HG02870 (cell line): Measurements from ENCODE around the gene NMRAL1.

Experiments used
- ATAC-seq: cut with Tn5 transposase; IDR thresholded peaks from one replicate; pipeline ENCODE4 v1.9.1; 2021; ENCODE audit warnings: mild to moderate bottlenecking, moderate library complexity; ENCODE audit not compliant: unreplicated experiment

NMRAL1 gene

GRCh38 chr16:4505356-4506147, 31.1 kb upstream of the NMRAL1 start:
- ATAC-seq = peak; percentile 73

GRCh38 chr16:4501071-4501478, 26.6 kb upstream of the NMRAL1 start:
- no peak for ATAC-seq

- no peak for ATAC-seq
Measured at GRCh38 chr16:4500272-4500671, 25.8 kb upstream of the NMRAL1 start.

- no peak for ATAC-seq
Measured at GRCh38 chr16:4499196-4499555, 24.8 kb upstream of the NMRAL1 start.

- no peak for ATAC-seq
Measured at GRCh38 chr16:4498546-4499195, 24.2 kb upstream of the NMRAL1 start.

- ATAC-seq = no peak
Measured at GRCh38 chr16:4496305-4496704, 21.9 kb upstream of the NMRAL1 start.

GRCh38 chr16:4495766-4496165, 21.3 kb upstream of the NMRAL1 start:
- no peak for ATAC-seq

- no peak for ATAC-seq
Measured at GRCh38 chr16:4494746-4495490, 20.5 kb upstream of the NMRAL1 start.

- ATAC-seq = no peak
Measured at GRCh38 chr16:4491898-4492297, 17.5 kb upstream of the NMRAL1 start.

GRCh38 chr16:4489030-4489429, 14.6 kb upstream of the NMRAL1 start:
- no peak for ATAC-seq

- ATAC-seq = no peak
Measured at GRCh38 chr16:4488499-4488967, 14.1 kb upstream of the NMRAL1 start.

- no peak for ATAC-seq
Measured at GRCh38 chr16:4487955-4488498, 13.6 kb upstream of the NMRAL1 start.

GRCh38 chr16:4486126-4486893, 11.9 kb upstream of the NMRAL1 start:
- ATAC-seq = no peak

GRCh38 chr16:4481963-4482362, 7.5 kb upstream of the NMRAL1 start:
- ATAC-seq = no peak

- ATAC-seq = no peak
Measured at GRCh38 chr16:4481526-4481925, 7.1 kb upstream of the NMRAL1 start.

- ATAC-seq = no peak
Measured at GRCh38 chr16:4477966-4478365, 3.5 kb upstream of the NMRAL1 start.

GRCh38 chr16:4475880-4476788, 1.7 kb upstream of the NMRAL1 start, which contains the start of gene HMOX2:
Gene HMOX2, plus strand, starts transcription at chr16:4476398. Its CDS starts 29,127 bp downstream, at chr16:4505525.
- peak; percentile 73 for ATAC-seq

- ATAC-seq = no peak
Measured at GRCh38 chr16:4472880-4473279, 1.5 kb downstream of the NMRAL1 start.

GRCh38 chr16:4471869-4472268, 2.6 kb downstream of the NMRAL1 start:
- no peak for ATAC-seq

- no peak for ATAC-seq
Measured at GRCh38 chr16:4468972-4469371, 5.5 kb downstream of the NMRAL1 start.
